HepG2 (cell line): ENCODE results near the gene CCDC148. TPM values are rescaled to one million over a fixed set of nuclear protein-coding genes. Genes with fewer than 3 reads are reported as not detected.

Source experiments
- ATAC-seq: fragments of 200-7000 bp; cut with Tn5 transposase; 3 replicates; pipeline ENCODE4 v1.9.1; 2020; ENCODE audit warnings: mild to moderate bottlenecking, moderate library complexity
- BruUV-seq: library from RNA; stranded (reverse); fragments of 400-500 nt; replicated peaks from 2 replicates; lab custom pipeline; 2021; lab: Mats Ljungman, UMichigan
- CTCF ChIA-PET: fragments of 300-600 bp; formaldehyde crosslinking; extraction: SDS; loops from one replicate; lab custom pipeline; 2021; ENCODE audit warnings: low total read pairs, inconsistent platforms, low intra/inter-chr PET ratio; lab: Yijun Ruan, JAX
- POLR2A ChIA-PET: fragments of 350-600 bp; sonication (Branson Sonifier 250); formaldehyde crosslinking; loops from one replicate; lab custom pipeline; 2020; ENCODE audit warnings: antibody characterized with exemption, inconsistent platforms; lab: Yijun Ruan, JAX
- DNase-seq: peaks from one replicate; pipeline ENCODE4 v3.0.0-alpha.2; 2015; ENCODE audit warnings: low spot score
- FAIRE-seq: peaks from 3 replicates; lab custom pipeline; 2011; peaks lifted over from hg19 to GRCh38; lab: Jason Lieb, UNC
- H2AFZ ChIP-seq: one replicate; pipeline ENCODE4 v1.6.1; 2011; ENCODE audit warnings: low read length, inconsistent platforms
- H3K27ac ChIP-seq: fragments of 300-600 bp; 3 replicates; pipeline ENCODE4 v1.8.0; 2011; ENCODE audit warnings: mixed run types, mild to moderate bottlenecking, mixed read lengths, low read length, inconsistent platforms; ENCODE audit not compliant: insufficient read depth; ENCODE audit errors: extremely low read length
- H3K27me3 ChIP-seq, 2 experiments: fragments of 200-600 bp in 1 of 2; 2 replicates in 1 of 2; 3 replicates in 1 of 2; pipeline versions ENCODE4 v1.6.0 to v1.8.0; 2011; ENCODE audit warnings: low read length in 2 of 2, mild to moderate bottlenecking in 2 of 2, moderate library complexity in 2 of 2, inconsistent platforms in 1 of 2; ENCODE audit not compliant: insufficient read depth in 2 of 2, control insufficient read depth in 1 of 2
- H3K36me3 ChIP-seq, 2 experiments: fragments of 200-600 bp in 1 of 2; replicated peaks in 1 of 2; 2 replicates in 1 of 2; 3 replicates in 1 of 2; pipeline versions ENCODE4 v1.5.1 to v1.8.0; 2011; ENCODE audit warnings: low read length in 2 of 2, inconsistent platforms in 1 of 2; ENCODE audit not compliant: insufficient read depth in 2 of 2, control insufficient read depth in 1 of 2
- H3K4me1 ChIP-seq: 2 replicates; pipeline ENCODE4 v1.5.1; 2012; ENCODE audit warnings: low read length, inconsistent platforms; ENCODE audit not compliant: insufficient read depth
- H3K4me2 ChIP-seq: 2 replicates; pipeline ENCODE4 v1.6.0; 2011; ENCODE audit warnings: low read depth, low read length, inconsistent platforms
- H3K4me3 ChIP-seq, 3 experiments: fragments of 200-600 bp in 1 of 3; sonication (generic), shearing (Covaris generic) in 1 of 3; replicated peaks in 1 of 3; 2 replicates each; pipeline ENCODE4 v1.5.1; 2011 to 2016; ENCODE audit warnings: low read length in 3 of 3, inconsistent platforms in 2 of 3, low read depth in 2 of 3, mild to moderate bottlenecking in 2 of 3, control low read depth in 1 of 3, mixed read lengths in 1 of 3; ENCODE audit not compliant: insufficient read depth in 1 of 3
- H3K79me2 ChIP-seq: one replicate; pipeline ENCODE4 v1.6.1; 2011; ENCODE audit warnings: low read length, inconsistent platforms; ENCODE audit not compliant: insufficient read depth
- H3K9ac ChIP-seq: 2 replicates; pipeline ENCODE4 v1.6.0; 2011; ENCODE audit warnings: mild to moderate bottlenecking, low read depth, low read length, inconsistent platforms; ENCODE audit not compliant: insufficient read depth
- H3K9me3 ChIP-seq: 2 replicates; pipeline ENCODE4 v1.5.1; 2012; ENCODE audit warnings: mild to moderate bottlenecking, low read length
- H4K20me1 ChIP-seq: 2 replicates; pipeline ENCODE4 v1.6.0; 2011; ENCODE audit warnings: inconsistent platforms, mild to moderate bottlenecking, low read length, moderate library complexity; ENCODE audit not compliant: insufficient read depth
- HNF4A ChIP-seq: sonication (generic); formaldehyde crosslinking; IDR thresholded peaks from 2 replicates; pipeline ENCODE4 v1.4.0; 2020; ENCODE audit warnings: missing genetic modification reagents
- MIER3 ChIP-seq: IDR thresholded peaks from 2 replicates; pipeline ENCODE4 v1.6.1; 2016; ENCODE audit warnings: missing compliant biosample characterization, borderline replicate concordance
- NONO ChIP-seq, 2 experiments: fragments of 450-650 bp in 1 of 2; sonication (generic) in 1 of 2; formaldehyde crosslinking in 1 of 2; IDR thresholded peaks in 1 of 2; conservative IDR thresholded peaks in 1 of 2; 2 replicates each; pipeline versions ENCODE4 v1.6.1 to v1.8.0; 2017 to 2022; ENCODE audit warnings: mild to moderate bottlenecking in 1 of 2, missing genetic modification reagents in 1 of 2, moderate library complexity in 1 of 2
- POLR2G ChIP-seq: fragments of 200-400 bp; formaldehyde crosslinking; IDR thresholded peaks from 2 replicates; pipeline ENCODE4 v1.6.1; 2018; ENCODE audit warnings: mild to moderate bottlenecking, low read depth, low read length, moderate library complexity
- SNAPC2 ChIP-seq: sonication (generic); formaldehyde crosslinking; IDR thresholded peaks from 2 replicates; pipeline ENCODE4 v1.8.1; 2022; ENCODE audit warnings: mild to moderate bottlenecking, missing genetic modification reagents
- ZNF180 ChIP-seq: sonication (generic); formaldehyde crosslinking; IDR thresholded peaks from 2 replicates; pipeline ENCODE4 v1.4.0; 2020; ENCODE audit warnings: low read depth, missing genetic modification reagents, borderline replicate concordance
- WGBS: methylation state at CpG from one replicate; pipeline ENCODE4 v1.1.6; 2017; ENCODE audit warnings: low lambda C conversion rate; 5-methylcytosine and 5-hydroxymethylcytosine counted together
- in situ Hi-C: cut with HindIII; loops from 2 replicates; pipeline ENCODE4 v1.10.0; 2017; ENCODE audit warnings: low pct_unique_long_range_greater_than_20kb; ENCODE audit not compliant: extremely low pct_ligation_motif_present
- intact Hi-C: fragments of 100-400 bp; cut with micrococcal nuclease; formaldehyde crosslinking; loops from one replicate; pipeline ENCODE4 v1.10.0; 2022; ENCODE audit not compliant: unreplicated experiment
- polyA plus RNA-seq, 8 experiments: library from polyadenylated mRNA; depleted of rRNA in 3 of 8; stranded (reverse) in 7 of 8; unstranded in 1 of 8; fragments of >200 nt; fragmentation: Illumina TruSeq in 4 of 8; extraction: Trizol in 4 of 8; gene quantifications; 2 replicates each; pipeline versions ENCODE4 v1.2.1 to v1.2.3, GENCODE V29; 2011 to 2016; ENCODE audit warnings: low read depth in 4 of 8, missing spikeins in 1 of 8, mixed read lengths in 1 of 8; ENCODE audit not compliant: insufficient read depth in 1 of 8
- total RNA-seq, 5 experiments: library from RNA; depleted of rRNA; stranded (reverse); fragments of >200 nt; fragmentation: Illumina TruSeq; extraction: Trizol; gene quantifications; 2 replicates each; pipeline ENCODE4 v1.2.3, GENCODE V29; 2016; ENCODE audit warnings: low read depth in 1 of 5
- TF ChIP-seq, protein P1 (sequence below): sonication (generic); formaldehyde crosslinking; IDR thresholded peaks from 2 replicates; pipeline ENCODE4 v1.4.0; 2020; ENCODE audit warnings: missing genetic modification reagents, borderline replicate concordance
- TF ChIP-seq, protein P2 (sequence below): sonication (generic); formaldehyde crosslinking; IDR thresholded peaks from 2 replicates; pipeline ENCODE4 v1.5.1; 2020; ENCODE audit warnings: missing genetic modification reagents, mild to moderate bottlenecking, borderline replicate concordance
- TF ChIP-seq, protein P3 (sequence below): sonication (generic); formaldehyde crosslinking; IDR thresholded peaks from 2 replicates; pipeline ENCODE4 v1.8.1; 2023; ENCODE audit warnings: mild to moderate bottlenecking, missing genetic modification reagents

The CCDC148 gene
- total and polyA plus RNA-seq, 2 of the 13 experiments (the other 11 are each of a cell fraction or from before 2014, with no cell fraction given), result 0.30 to 0.49 TPM

DNA sequence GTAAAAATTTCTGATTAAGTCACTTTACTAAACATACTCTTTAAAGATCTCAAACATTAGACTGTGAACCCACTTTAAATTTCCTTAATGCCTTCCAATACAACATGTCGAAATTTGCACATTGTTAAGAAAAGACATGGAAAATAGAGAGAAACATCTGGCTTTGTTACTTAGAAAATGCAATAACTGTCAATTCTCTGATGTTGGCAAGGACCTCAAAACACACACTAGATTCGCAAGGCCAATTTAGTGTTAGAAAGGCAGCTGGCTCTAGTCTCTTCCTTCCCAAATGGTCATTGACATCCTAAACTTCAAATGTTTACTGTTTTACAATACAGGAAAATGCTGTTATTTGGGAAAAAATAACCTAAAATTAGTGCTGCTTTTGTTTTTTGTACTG lies 244.3 kb downstream of the CCDC148 start (continued):
- TF ChIP-seq, protein P1, sequence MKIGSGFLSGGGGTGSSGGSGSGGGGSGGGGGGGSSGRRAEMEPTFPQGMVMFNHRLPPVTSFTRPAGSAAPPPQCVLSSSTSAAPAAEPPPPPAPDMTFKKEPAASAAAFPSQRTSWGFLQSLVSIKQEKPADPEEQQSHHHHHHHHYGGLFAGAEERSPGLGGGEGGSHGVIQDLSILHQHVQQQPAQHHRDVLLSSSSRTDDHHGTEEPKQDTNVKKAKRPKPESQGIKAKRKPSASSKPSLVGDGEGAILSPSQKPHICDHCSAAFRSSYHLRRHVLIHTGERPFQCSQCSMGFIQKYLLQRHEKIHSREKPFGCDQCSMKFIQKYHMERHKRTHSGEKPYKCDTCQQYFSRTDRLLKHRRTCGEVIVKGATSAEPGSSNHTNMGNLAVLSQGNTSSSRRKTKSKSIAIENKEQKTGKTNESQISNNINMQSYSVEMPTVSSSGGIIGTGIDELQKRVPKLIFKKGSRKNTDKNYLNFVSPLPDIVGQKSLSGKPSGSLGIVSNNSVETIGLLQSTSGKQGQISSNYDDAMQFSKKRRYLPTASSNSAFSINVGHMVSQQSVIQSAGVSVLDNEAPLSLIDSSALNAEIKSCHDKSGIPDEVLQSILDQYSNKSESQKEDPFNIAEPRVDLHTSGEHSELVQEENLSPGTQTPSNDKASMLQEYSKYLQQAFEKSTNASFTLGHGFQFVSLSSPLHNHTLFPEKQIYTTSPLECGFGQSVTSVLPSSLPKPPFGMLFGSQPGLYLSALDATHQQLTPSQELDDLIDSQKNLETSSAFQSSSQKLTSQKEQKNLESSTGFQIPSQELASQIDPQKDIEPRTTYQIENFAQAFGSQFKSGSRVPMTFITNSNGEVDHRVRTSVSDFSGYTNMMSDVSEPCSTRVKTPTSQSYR (CRISPR knock-in tag), result no peak
- TF ChIP-seq SNAPC2 (CRISPR knock-in tag), result no peak
- no peak for TF ChIP-seq MIER3
- TF ChIP-seq, protein P2, sequence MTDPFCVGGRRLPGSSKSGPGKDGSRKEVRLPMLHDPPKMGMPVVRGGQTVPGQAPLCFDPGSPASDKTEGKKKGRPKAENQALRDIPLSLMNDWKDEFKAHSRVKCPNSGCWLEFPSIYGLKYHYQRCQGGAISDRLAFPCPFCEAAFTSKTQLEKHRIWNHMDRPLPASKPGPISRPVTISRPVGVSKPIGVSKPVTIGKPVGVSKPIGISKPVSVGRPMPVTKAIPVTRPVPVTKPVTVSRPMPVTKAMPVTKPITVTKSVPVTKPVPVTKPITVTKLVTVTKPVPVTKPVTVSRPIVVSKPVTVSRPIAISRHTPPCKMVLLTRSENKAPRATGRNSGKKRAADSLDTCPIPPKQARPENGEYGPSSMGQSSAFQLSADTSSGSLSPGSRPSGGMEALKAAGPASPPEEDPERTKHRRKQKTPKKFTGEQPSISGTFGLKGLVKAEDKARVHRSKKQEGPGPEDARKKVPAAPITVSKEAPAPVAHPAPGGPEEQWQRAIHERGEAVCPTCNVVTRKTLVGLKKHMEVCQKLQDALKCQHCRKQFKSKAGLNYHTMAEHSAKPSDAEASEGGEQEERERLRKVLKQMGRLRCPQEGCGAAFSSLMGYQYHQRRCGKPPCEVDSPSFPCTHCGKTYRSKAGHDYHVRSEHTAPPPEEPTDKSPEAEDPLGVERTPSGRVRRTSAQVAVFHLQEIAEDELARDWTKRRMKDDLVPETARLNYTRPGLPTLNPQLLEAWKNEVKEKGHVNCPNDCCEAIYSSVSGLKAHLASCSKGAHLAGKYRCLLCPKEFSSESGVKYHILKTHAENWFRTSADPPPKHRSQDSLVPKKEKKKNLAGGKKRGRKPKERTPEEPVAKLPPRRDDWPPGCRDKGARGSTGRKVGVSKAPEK (CRISPR knock-in tag), result no peak
- TF ChIP-seq HNF4A, result no peak
- TF ChIP-seq, protein P3, sequence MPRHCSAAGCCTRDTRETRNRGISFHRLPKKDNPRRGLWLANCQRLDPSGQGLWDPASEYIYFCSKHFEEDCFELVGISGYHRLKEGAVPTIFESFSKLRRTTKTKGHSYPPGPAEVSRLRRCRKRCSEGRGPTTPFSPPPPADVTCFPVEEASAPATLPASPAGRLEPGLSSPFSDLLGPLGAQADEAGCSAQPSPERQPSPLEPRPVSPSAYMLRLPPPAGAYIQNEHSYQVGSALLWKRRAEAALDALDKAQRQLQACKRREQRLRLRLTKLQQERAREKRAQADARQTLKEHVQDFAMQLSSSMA, result no peak

DNA sequence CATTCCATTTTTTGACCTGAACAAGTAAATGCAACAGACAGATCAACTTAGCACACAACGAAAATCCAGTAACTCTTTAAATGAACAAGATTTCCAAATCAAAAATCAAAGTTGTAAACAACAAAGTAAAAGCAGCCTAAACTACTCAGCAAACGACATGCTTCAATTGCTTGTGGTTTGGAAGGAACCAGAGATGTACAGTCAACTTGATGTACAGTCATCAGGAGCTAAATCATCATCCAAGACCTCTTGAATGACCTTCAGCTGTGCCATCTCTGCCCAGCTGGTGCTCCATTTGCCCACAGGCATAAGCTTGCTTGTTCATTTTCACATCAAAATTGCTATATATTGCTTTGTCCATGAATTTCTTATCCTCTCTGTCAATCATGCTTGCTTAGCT lies 245.1 kb downstream of the CCDC148 start:
- intact Hi-C loops, result no loop called here
- CTCF ChIA-PET, result no interaction called here
- Histone ChIP-seq H3K27ac (no peak overlapping the region), H3K4me3 (no peak overlapping the region), H3K27me3 (no peaks in the 10 kb centered on the region; a peak in 1 of 5 replicates), H2AFZ (no peak overlapping the region), H3K4me2 (no peak overlapping the region), H4K20me1 (no peaks in the 10 kb centered on the region), H3K9me3 (no peaks in the 10 kb centered on the region), H3K79me2 (no peaks in the 10 kb centered on the region), H3K36me3 (no peaks in the 10 kb centered on the region), H3K9ac (no peak overlapping the region), H3K4me1 (peaks cover 37% of the 10 kb centered on the region)
- FAIRE-seq, result no peak
- BruUV-seq, result no TSS peak
- no peak for DNase-seq
- WGBS, result 23% methylated on average over 2 of the region's 2 CpGs
- no peak for ATAC-seq
- POLR2A ChIA-PET, result no interaction called here
- in situ Hi-C loops, result no loop called here
- TF ChIP-seq POLR2G (no peak), ZNF180 (CRISPR knock-in tag) (no peak), NONO (IDR thresholded peaks at IDR 0.05) (no peak), NONO (CRISPR knock-in tag; conservative IDR thresholded peaks at IDR 0.05) (no peak)
